Anterior cingulate cortex (tissue), 58 donors: ENCODE results near the gene RGN.
"Not testable (repeated sequence)": the region's sequence is repeated elsewhere in the genome, so short reads cannot be mapped to it uniquely, and the experiment has no call there.

Experiments used
- DNase-seq, 58 donors: peaks; one replicate each; lab custom pipeline; 2025; lab: John Stamatoyannopoulos, UW

RGN gene

DNA sequence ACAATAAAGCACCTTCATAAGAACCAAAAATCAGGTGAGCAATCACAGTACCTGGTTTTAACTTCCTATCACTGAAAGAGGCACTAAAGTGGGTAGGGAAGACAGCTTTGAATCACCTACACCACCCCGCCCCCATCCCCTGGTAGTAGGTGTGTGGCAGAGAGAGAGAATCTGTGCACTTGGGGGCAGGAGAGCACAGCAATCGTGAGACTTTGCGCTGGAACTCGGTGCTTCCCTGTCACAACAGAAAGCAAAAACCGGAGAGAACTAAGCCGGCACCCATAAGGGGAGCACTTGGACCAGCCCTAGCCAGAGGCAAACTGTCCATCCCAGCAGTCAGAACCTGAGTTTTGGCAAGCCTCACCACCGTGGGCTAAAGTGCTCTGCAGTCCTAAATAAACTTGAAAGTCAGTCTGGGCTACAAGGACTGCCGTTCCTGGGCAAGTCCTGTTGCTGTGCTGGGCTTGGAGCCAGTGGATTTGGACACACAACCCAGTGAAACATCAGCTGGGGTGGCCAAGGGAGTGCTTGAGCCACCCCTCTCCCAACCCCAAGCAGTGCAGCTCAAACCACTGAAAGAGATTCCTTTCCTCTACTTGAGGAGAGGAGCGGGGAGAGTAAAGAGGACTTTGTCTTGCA lies 34.2 kb downstream of the RGN start:
- peak in 6 of 58 donors; percentile 0 to 27 (median 5) for DNase-seq

DNA sequence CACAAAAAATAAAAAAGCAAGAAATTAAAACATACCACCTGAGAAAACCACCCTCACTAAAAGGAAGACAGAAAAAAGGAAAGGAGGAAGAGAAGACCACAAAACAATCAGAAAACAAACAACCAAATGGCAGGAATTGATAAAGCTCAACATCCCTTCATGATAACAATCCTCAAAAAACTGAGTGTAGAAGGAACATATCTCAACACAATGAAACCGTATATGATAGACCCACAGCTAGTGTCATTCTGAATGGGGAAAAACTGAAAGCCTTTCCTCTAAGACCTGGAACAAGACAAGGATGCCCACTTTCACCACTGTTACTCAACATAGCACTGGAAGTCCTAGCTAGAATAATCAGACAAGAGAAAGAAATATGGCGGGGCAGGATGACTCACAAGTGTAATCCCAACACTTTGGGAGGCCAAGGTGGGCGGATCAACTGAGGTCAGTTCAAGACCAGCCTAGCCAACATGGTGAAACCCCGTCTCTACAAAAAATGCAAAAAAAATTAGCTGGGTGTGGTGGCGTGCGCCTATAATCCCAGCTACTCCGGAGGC lies 38.4 kb downstream of the RGN start:
- not testable (repeated sequence) for DNase-seq

DNA sequence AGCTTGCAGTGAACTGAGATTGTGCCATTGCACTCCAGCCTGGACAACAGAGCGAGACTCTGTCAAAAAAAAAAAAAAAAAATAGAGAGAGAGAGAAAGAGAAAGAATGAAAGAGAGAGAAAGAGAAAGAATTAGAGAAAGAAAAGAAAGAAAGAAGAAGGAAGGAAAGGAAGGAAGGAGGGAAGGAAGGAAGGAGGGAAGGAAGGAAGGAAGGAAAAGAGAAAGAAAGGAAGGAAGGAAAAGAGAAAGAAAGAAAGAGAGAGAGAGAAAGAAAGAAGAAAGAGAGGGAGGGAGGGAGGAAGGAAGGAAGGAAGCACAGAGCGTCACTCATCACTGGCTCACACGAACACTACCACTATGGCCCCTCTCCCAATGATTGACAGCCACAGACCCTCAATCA lies 46.2 kb downstream of the RGN start:
- DNase-seq = not testable (repeated sequence)

DNA sequence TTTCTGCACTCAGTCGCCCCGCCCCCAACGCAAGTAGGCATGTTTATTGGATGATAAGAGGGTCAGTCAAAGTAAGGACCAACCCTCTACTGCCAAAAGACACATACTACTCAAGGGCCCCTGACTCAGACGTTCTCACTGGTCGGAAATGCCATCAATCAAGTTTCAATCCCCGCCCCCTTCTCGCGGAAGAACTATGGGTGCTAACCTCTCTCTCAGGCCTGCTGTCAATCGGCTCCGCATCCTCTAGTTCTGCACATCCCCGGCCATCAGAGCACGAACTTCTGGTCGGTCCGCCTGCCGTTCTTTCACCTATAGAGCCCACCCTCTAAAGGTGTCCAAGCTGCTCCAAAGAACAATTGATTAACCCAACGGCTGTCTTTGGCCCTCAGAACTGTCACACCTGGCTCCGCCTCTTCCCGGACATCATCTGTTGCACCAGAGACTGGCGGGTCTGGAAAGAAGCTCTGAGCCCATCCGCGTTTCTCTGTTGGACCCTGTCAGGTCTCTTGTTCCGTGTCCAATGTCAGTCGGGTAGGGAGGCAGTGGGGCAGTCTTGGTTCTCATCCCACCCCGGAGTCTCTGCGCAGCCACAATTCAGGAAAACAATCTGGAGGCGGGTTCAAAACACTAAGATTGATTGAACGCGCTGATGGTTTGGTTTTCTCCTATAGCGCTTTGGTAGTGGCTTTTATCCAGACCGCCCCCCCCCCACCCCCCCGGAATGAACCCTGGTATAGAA lies 51.1 kb downstream of the RGN start:
- DNase-seq = peak; percentile 29 to 94 (median 82)

DNA sequence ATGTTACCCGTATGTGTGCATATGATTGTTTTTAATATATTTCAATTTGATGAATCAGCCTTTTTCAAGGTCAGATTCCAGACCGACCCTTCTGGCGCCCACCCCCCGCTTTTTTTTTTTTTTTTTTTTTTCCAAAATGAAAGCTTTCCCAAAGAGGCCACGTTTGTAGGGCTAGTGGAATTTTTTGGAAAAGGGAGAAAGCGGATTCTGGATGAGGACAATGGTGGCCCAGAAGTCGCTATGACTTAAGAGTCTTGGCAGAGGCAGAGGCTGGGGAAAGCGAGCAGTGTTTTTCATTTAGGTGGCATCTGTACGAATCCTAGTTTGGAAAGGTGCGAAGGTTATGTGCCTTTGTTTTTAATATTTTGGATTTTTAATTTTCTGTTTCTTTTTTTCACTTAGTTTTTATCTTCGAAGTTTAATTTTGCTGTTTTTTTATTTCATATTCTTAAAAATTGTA lies 51.7 kb downstream of the RGN start:
- DNase-seq = no peak

DNA sequence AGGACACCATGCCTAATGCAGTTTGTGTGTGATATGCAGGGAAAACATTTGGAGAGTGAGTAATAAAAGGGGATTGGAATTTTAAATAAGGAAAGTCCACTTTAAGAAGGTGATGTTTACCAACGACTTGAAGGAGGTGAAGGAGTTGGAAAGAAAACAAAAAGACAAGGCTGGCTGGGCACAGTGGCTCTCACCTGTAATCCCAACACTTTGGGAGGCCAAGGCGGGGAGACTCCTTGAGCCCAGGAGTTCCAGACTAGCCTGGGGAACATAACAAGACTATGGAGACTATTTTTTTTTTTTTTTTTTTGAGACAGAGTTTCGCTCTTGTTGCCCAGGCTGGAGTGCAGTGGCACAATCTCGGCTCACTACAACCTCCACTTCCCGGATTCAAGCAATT lies 55.2 kb downstream of the RGN start:
- DNase-seq = no peak

DNA sequence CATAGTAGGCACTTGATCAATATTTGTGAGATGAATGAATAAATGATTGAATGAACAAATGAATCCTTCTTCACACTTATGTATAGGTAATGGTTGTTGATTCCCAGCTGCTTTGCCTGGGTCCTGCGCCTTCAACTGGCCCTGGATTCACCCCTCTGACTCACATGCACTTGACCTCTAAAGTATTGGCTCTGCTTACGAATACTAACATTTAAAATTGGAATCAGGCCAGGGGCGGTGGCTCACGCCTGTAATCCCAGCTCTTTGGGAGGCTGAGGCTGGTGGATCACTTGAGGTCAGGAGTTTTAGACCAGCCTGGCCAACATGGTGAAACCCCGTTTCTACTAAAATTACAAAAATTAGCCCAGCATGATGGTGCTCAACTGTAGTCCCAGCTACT lies 57.4 kb downstream of the RGN start:
- DNase-seq = not testable (repeated sequence)

DNA sequence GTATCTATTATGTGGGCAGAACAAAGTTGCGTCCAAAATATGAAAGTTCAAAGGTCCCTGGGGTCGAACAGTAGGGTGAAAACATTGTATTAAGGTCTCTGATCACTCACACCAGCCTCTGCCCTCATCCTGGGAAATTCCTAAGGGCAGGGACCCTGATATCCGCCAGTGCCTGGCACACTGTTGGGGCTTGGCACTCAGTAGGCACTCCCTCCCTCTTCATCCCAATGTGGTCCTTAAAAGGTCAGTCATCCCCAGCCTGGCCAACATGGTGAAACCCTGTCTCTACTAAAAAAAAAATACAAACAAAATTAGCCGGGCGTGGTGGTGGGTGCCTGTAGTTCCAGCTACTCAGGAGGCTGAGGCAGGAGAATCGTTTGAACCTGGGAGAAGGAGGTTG lies 59.9 kb downstream of the RGN start:
- DNase-seq = no peak
